Measurements from ENCODE around the gene SUPV3L1.

DNA sequence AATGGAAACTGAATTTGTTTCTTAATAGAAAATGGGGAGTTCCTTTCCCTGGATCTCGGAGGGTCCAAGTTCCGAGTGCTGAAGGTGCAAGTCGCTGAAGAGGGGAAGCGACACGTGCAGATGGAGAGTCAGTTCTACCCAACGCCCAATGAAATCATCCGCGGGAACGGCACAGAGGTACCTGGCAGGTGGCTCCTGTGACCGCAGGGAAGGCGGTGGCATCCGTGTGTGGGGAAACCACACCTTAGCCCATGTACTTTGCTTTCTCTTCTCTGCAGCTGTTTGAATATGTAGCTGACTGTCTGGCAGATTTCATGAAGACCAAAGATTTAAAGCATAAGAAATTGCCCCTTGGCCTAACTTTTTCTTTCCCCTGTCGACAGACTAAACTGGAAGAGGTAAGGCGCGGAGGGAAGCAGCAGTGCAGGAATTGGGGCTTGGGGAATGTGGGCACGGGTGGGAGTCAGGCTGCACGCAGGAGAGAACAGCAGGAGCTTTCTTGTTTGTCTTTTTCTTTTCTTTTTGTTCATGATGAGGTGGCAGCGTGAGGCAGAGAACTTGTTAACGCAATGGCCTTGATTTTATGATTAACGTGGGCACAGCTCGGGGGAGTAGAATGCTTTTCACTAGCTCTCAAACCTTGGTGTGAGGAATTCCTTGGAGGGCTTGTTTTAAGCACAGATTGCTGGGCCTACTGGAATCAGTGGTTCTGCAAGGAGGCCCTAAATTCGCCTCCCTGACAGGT is 52.9 kb downstream of the SUPV3L1 start:
- TF ChIP-seq, protein P1, sequence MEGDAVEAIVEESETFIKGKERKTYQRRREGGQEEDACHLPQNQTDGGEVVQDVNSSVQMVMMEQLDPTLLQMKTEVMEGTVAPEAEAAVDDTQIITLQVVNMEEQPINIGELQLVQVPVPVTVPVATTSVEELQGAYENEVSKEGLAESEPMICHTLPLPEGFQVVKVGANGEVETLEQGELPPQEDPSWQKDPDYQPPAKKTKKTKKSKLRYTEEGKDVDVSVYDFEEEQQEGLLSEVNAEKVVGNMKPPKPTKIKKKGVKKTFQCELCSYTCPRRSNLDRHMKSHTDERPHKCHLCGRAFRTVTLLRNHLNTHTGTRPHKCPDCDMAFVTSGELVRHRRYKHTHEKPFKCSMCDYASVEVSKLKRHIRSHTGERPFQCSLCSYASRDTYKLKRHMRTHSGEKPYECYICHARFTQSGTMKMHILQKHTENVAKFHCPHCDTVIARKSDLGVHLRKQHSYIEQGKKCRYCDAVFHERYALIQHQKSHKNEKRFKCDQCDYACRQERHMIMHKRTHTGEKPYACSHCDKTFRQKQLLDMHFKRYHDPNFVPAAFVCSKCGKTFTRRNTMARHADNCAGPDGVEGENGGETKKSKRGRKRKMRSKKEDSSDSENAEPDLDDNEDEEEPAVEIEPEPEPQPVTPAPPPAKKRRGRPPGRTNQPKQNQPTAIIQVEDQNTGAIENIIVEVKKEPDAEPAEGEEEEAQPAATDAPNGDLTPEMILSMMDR (IDR thresholded peaks at IDR 0.05): no peak
- TF ChIP-seq POLR2A (IDR thresholded peaks at IDR 0.05): no peak
